ENCODE data around the gene RAX. TPM values are rescaled to one million over a fixed set of nuclear protein-coding genes. Genes with fewer than 3 reads are reported as not detected.

Gene RAX
- total RNA-seq (2014; rRNA removed; shearing (Covaris generic); ENCODE audit: low replicate concordance) = not detected in 2 replicates

- in situ Hi-C loops (cut with HindIII; ENCODE audit: low pct_unique_long_range_greater_than_20kb, low sequenced_read_pairs) = no loop called here
Observed at GRCh38 chr18:59272891-59273758, at the start of gene RAX. Gene RAX, minus strand, starts transcription at chr18:59273454. Its CDS starts 248 bp downstream, at chr18:59273206.

GRCh38 chr18:59318460-59319050 lies 45.3 kb upstream of the RAX start, which contains the start of gene CPLX4:
Gene CPLX4, minus strand, starts transcription at chr18:59318649. Its CDS starts 187 bp downstream, at chr18:59318462.
- DNase-seq (ENCODE audit: low read depth) = no peak
- in situ Hi-C loops (cut with HindIII; ENCODE audit: low pct_unique_long_range_greater_than_20kb, low sequenced_read_pairs) = no loop called here

More at GRCh38 chr18:59272891-59273758, at the start of gene RAX:
- no peak for DNase-seq (ENCODE audit: low read depth)

- in situ Hi-C loops (cut with HindIII; ENCODE audit: low pct_unique_long_range_greater_than_20kb, low sequenced_read_pairs) = no loop called here
Observed at GRCh38 chr18:59311631-59312030, 38.4 kb upstream of the RAX start.

GRCh38 chr18:59308938-59309260 lies 35.6 kb upstream of the RAX start:
- in situ Hi-C loops (cut with HindIII; ENCODE audit: low pct_unique_long_range_greater_than_20kb, low sequenced_read_pairs) = no loop called here
- DNase-seq (ENCODE audit: low read depth) = no peak

More at GRCh38 chr18:59311631-59312030, 38.4 kb upstream of the RAX start:
- DNase-seq (ENCODE audit: low read depth) = no peak

GRCh38 chr18:59308248-59308937 lies 35.1 kb upstream of the RAX start:
- in situ Hi-C loops (cut with HindIII; ENCODE audit: low pct_unique_long_range_greater_than_20kb, low sequenced_read_pairs) = no loop called here
- DNase-seq (ENCODE audit: low read depth) = peak; percentile 66

GRCh38 chr18:59306640-59307039 lies 33.4 kb upstream of the RAX start:
- DNase-seq (ENCODE audit: low read depth) = no peak

GRCh38 chr18:59305295-59305694 lies 32.0 kb upstream of the RAX start:
- in situ Hi-C loops (cut with HindIII; ENCODE audit: low pct_unique_long_range_greater_than_20kb, low sequenced_read_pairs) = no loop called here
- DNase-seq (ENCODE audit: low read depth) = no peak

More at GRCh38 chr18:59306640-59307039, 33.4 kb upstream of the RAX start:
- in situ Hi-C loops (cut with HindIII; ENCODE audit: low pct_unique_long_range_greater_than_20kb, low sequenced_read_pairs) = no loop called here

GRCh38 chr18:59303656-59304195 lies 30.5 kb upstream of the RAX start:
- no peak for DNase-seq (ENCODE audit: low read depth)
- in situ Hi-C loops (cut with HindIII; ENCODE audit: low pct_unique_long_range_greater_than_20kb, low sequenced_read_pairs) = no loop called here

- no peak for DNase-seq (ENCODE audit: low read depth)
- in situ Hi-C loops (cut with HindIII; ENCODE audit: low pct_unique_long_range_greater_than_20kb, low sequenced_read_pairs) = no loop called here
Observed at GRCh38 chr18:59303006-59303405, 29.8 kb upstream of the RAX start.

- in situ Hi-C loops (cut with HindIII; ENCODE audit: low pct_unique_long_range_greater_than_20kb, low sequenced_read_pairs) = no loop called here
Observed at GRCh38 chr18:59301929-59302328, 28.7 kb upstream of the RAX start.

GRCh38 chr18:59300676-59301285 lies 27.5 kb upstream of the RAX start:
- no peak for DNase-seq (ENCODE audit: low read depth)
- in situ Hi-C loops (cut with HindIII; ENCODE audit: low pct_unique_long_range_greater_than_20kb, low sequenced_read_pairs) = no loop called here

More at GRCh38 chr18:59301929-59302328, 28.7 kb upstream of the RAX start:
- no peak for DNase-seq (ENCODE audit: low read depth)

GRCh38 chr18:59298871-59299270 lies 25.6 kb upstream of the RAX start:
- no peak for DNase-seq (ENCODE audit: low read depth)
- in situ Hi-C loops (cut with HindIII; ENCODE audit: low pct_unique_long_range_greater_than_20kb, low sequenced_read_pairs) = no loop called here

- in situ Hi-C loops (cut with HindIII; ENCODE audit: low pct_unique_long_range_greater_than_20kb, low sequenced_read_pairs) = no loop called here
- no peak for DNase-seq (ENCODE audit: low read depth)
Observed at GRCh38 chr18:59293317-59293716, 20.1 kb upstream of the RAX start.

GRCh38 chr18:59286341-59286740 lies 13.1 kb upstream of the RAX start:
- in situ Hi-C loops (cut with HindIII; ENCODE audit: low pct_unique_long_range_greater_than_20kb, low sequenced_read_pairs) = no loop called here
- DNase-seq (ENCODE audit: low read depth) = no peak

GRCh38 chr18:59282341-59282740 lies 9.1 kb upstream of the RAX start:
- DNase-seq (ENCODE audit: low read depth) = no peak
- in situ Hi-C loops (cut with HindIII; ENCODE audit: low pct_unique_long_range_greater_than_20kb, low sequenced_read_pairs) = no loop called here

GRCh38 chr18:59279722-59280121 lies 6.5 kb upstream of the RAX start:
- in situ Hi-C loops (cut with HindIII; ENCODE audit: low pct_unique_long_range_greater_than_20kb, low sequenced_read_pairs) = no loop called here
- DNase-seq (ENCODE audit: low read depth) = no peak

- DNase-seq (ENCODE audit: low read depth) = no peak
- in situ Hi-C loops (cut with HindIII; ENCODE audit: low pct_unique_long_range_greater_than_20kb, low sequenced_read_pairs) = no loop called here
Observed at GRCh38 chr18:59279193-59279592, 5.9 kb upstream of the RAX start.

GRCh38 chr18:59278793-59279192 lies 5.5 kb upstream of the RAX start:
- no peak for DNase-seq (ENCODE audit: low read depth)
- in situ Hi-C loops (cut with HindIII; ENCODE audit: low pct_unique_long_range_greater_than_20kb, low sequenced_read_pairs) = no loop called here

All from Caki2 (cell line).